ENCODE results near the gene C1S. TPM values are rescaled to one million over a fixed set of nuclear protein-coding genes. Genes with fewer than 3 reads are reported as not detected.
A peak's percentile ranks its signal among the peaks of the same experiment; 100 is the strongest.
"Not testable (repeated sequence)": the region's sequence is repeated elsewhere in the genome, so short reads cannot be mapped to it uniquely, and the experiment has no call there.

C1S gene
- 4.4 and 4.8 TPM in 2 replicates for total RNA-seq (2014; rRNA removed; shearing (Covaris generic))

DNA sequence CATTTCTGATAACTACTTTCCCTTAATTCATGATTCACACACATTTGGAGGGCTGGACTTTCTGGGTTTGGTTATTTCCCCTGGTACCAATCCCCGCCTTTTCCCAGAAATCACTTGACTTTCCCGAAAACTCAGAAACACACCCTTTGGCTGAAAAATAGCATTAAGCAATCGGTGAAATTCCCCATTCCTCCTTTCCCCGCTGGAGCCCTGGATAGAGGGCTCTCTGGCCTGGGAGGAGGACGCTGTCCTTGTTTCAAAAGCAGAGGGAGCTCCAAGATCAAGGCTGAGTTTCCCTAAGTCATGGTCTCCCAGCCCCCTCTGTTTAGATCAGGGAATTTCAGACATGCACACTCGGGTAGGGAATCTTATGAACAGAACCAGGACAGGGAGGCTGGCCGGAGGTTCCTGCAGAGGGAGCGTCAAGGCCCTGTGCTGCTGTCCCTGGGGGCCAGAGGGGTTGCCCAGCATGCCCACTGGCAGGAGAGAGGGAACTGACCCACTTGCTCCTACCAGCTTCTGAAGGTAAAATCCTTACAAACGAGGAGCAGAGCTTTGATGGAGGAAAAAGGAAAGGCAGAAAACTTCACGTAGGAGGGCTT lies at the start of gene C1S:
C1S (plus strand) TSS at position 366 of the 602 bp plus-strand sequence. CDS start 1,195 bp downstream, outside the sequence.
- no peaks in the 10 kb centered on the region for H3K36me3 ChIP-seq (replicated peaks; ENCODE audit: control insufficient read depth, insufficient read depth, low read length)
- DNase-seq, result peak; percentile 87

DNA sequence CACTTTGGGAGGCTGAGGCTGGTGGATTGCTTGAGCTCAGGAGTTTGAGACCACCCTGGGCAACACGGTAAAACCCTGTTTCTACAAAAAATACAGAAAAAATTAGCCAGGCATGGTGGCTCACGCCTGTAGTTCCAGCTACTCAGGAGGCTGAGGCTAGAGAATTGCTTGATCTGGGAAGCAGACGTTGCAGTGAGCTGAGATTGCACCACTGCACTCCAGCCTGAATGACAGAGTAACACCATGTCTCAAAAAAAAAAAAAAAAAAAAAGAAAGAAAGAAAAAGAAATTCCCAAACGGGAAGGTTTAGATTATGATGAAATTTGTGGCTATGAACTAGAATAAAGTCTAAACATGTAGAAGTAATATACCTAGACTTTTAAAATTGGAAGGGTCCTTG lies 49.1 kb upstream of the C1S start:
- DNase-seq; H3K27me3 ChIP-seq (ENCODE audit: control insufficient read depth, insufficient read depth, low read length); H3K36me3 ChIP-seq (replicated peaks; ENCODE audit: control insufficient read depth, insufficient read depth, low read length); H3K4me3 ChIP-seq (ENCODE audit: insufficient read depth, low read depth, low read length): not testable (repeated sequence)

More for the DNA sequence above, at the start of gene C1S:
- Histone ChIP-seq H3K27me3 (ENCODE audit: control insufficient read depth, insufficient read depth, low read length) (no peaks in the 10 kb centered on the region), H3K4me3 (ENCODE audit: insufficient read depth, low read depth, low read length) (no peak within 1 kb of the TSS)

GRCh38 chr12:7012024-7012607 lies 48.4 kb upstream of the C1S start:
- Histone ChIP-seq H3K27me3 (ENCODE audit: control insufficient read depth, insufficient read depth, low read length) (no peaks in the 10 kb centered on the region), H3K4me3 (ENCODE audit: insufficient read depth, low read depth, low read length) (no peak overlapping the region), H3K36me3 (replicated peaks; ENCODE audit: control insufficient read depth, insufficient read depth, low read length) (peaks cover 2% of the 10 kb centered on the region; the same call in 1 of the 2 replicates)
- no peak for DNase-seq

GRCh38 chr12:7013101-7013500 lies 47.4 kb upstream of the C1S start:
- H3K4me3 ChIP-seq (ENCODE audit: insufficient read depth, low read depth, low read length), result no peak overlapping the region
- DNase-seq, result no peak
- H3K27me3 ChIP-seq (ENCODE audit: control insufficient read depth, insufficient read depth, low read length), result no peaks in the 10 kb centered on the region
- peaks cover 2% of the 10 kb centered on the region; the same call in 1 of the 2 replicates for H3K36me3 ChIP-seq (replicated peaks; ENCODE audit: control insufficient read depth, insufficient read depth, low read length)

- H3K36me3 ChIP-seq (replicated peaks; ENCODE audit: control insufficient read depth, insufficient read depth, low read length), result peaks cover 2% of the 10 kb centered on the region; the same call in 1 of the 2 replicates
- no peak for DNase-seq
- no peak overlapping the region for H3K4me3 ChIP-seq (ENCODE audit: insufficient read depth, low read depth, low read length)
- no peaks in the 10 kb centered on the region for H3K27me3 ChIP-seq (ENCODE audit: control insufficient read depth, insufficient read depth, low read length)
These were observed 44.8 kb upstream of the C1S start for GRCh38 chr12:7015555-7016370.

- no peaks in the 10 kb centered on the region for H3K27me3 ChIP-seq (ENCODE audit: control insufficient read depth, insufficient read depth, low read length)
- DNase-seq, result no peak
- peak overlapping the region; percentile 90 for H3K4me3 ChIP-seq (ENCODE audit: insufficient read depth, low read depth, low read length)
- H3K36me3 ChIP-seq (replicated peaks; ENCODE audit: control insufficient read depth, insufficient read depth, low read length), result peaks cover 2% of the 10 kb centered on the region; the same call in 1 of the 2 replicates
These were observed 43.5 kb upstream of the C1S start for GRCh38 chr12:7016958-7017571.

- no peaks in the 10 kb centered on the region for H3K27me3 ChIP-seq (ENCODE audit: control insufficient read depth, insufficient read depth, low read length)
- no peak for DNase-seq
These were observed 42.6 kb upstream of the C1S start for GRCh38 chr12:7017870-7018349.

DNA sequence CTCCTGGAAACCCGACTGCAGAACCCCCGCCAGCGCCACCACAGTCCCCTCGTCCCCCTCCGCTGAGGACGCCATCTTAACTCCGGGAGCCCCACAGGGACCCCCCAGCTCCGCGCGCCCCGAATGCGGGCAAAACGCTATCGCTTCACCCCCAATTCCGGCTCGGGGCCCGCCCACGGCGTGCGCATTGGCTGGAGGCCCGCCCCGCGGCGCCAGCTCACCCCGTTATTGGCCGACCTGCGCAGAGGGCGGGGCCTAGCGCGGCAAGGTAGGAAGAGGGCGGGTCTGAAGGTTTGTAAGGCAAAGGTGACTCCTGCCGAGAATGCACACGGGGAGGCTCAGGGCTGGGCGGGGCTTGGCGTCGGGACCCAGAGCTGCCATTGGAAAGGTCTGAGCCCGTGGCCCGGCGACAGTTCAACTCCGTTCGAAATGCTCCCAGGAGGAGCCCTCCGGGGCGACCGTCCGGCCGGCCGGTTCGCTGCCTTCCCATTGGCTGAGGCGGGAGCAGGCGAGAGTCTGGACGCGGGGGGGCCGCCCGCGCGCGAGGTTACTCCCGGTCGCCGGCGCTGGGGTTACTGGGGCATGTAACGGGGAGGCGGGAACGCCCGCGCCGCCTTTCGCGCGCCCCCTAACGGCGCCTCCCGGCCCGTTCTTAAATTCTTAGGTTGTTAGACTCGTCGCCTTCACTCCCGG lies 42.0 kb upstream of the C1S start, which contains the start of gene LPCAT3:
LPCAT3 (minus strand) TSS at position 127 of the 693 bp plus-strand sequence; CDS start at position 75, 52 bp downstream.
- Histone ChIP-seq H3K4me3 (ENCODE audit: insufficient read depth, low read depth, low read length) (peak within 1 kb of the TSS; percentile 90), H3K27me3 (ENCODE audit: control insufficient read depth, insufficient read depth, low read length) (no peaks in the 10 kb centered on the region), H3K36me3 (replicated peaks; ENCODE audit: control insufficient read depth, insufficient read depth, low read length) (no peaks in the 10 kb centered on the region)
- DNase-seq, result peak; percentile 98

More at GRCh38 chr12:7017870-7018349, 42.6 kb upstream of the C1S start:
- peaks cover 2% of the 10 kb centered on the region; the same call in 1 of the 2 replicates for H3K36me3 ChIP-seq (replicated peaks; ENCODE audit: control insufficient read depth, insufficient read depth, low read length)
- peak overlapping the region; percentile 90 for H3K4me3 ChIP-seq (ENCODE audit: insufficient read depth, low read depth, low read length)

DNA sequence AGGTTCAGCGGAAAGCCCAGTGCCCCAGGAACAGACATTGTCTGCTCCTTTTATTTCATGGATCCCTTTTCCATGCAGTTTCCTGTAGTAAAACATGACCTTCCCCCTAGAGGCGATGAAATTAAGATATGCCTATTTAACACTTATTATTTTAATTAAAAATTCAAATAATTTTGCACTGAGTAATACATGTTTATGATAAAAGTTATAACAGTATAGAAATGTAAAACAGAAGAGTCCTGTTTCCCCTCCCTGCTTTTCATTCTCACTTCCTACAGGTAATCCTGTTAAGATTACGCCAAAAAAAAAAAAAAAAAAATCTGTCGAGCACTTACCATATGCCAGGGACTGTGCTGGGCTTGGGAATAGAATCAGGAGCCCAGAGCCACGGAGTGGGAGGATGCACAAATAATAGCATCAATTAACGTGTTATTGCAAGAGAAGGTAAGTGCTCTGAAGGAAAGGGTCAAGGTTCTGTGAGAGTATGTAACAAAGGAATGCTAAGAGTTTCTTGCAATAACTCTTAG lies 41.4 kb upstream of the C1S start:
- no peak for DNase-seq
- H3K27me3 ChIP-seq (ENCODE audit: control insufficient read depth, insufficient read depth, low read length), result no peaks in the 10 kb centered on the region
- H3K4me3 ChIP-seq (ENCODE audit: insufficient read depth, low read depth, low read length), result peak overlapping the region; percentile 90
- H3K36me3 ChIP-seq (replicated peaks; ENCODE audit: control insufficient read depth, insufficient read depth, low read length), result no peaks in the 10 kb centered on the region

DNA sequence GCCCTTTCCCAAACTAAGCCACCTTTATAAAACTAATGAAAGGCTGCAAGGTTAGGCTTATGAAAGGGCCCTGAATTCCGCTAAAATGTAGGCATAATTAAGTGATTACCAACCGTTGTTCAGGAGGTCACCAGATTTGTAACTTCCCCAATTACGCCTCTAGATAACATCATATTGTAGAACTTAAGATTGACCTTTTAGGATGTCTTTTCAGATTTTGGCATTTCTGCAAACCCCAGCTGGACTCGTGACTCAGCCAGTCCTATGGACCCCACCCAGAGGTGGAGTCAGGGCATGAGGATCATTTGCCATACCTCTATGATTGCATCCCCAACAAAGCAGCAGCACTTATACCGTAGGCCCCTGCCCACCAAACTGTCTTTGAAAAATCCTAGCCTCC lies 38.6 kb upstream of the C1S start:
- no peak overlapping the region for H3K4me3 ChIP-seq (ENCODE audit: insufficient read depth, low read depth, low read length)
- no peaks in the 10 kb centered on the region for H3K27me3 ChIP-seq (ENCODE audit: control insufficient read depth, insufficient read depth, low read length)
- no peaks in the 10 kb centered on the region for H3K36me3 ChIP-seq (replicated peaks; ENCODE audit: control insufficient read depth, insufficient read depth, low read length)
- no peak for DNase-seq

- Histone ChIP-seq H3K4me3 (ENCODE audit: insufficient read depth, low read depth, low read length) (no peak overlapping the region), H3K27me3 (ENCODE audit: control insufficient read depth, insufficient read depth, low read length) (no peaks in the 10 kb centered on the region), H3K36me3 (replicated peaks; ENCODE audit: control insufficient read depth, insufficient read depth, low read length) (no peaks in the 10 kb centered on the region)
- no peak for DNase-seq
These were observed 37.4 kb upstream of the C1S start for GRCh38 chr12:7023114-7023513.

- H3K4me3 ChIP-seq (ENCODE audit: insufficient read depth, low read depth, low read length), result no peak overlapping the region
- H3K27me3 ChIP-seq (ENCODE audit: control insufficient read depth, insufficient read depth, low read length), result no peaks in the 10 kb centered on the region
- no peaks in the 10 kb centered on the region for H3K36me3 ChIP-seq (replicated peaks; ENCODE audit: control insufficient read depth, insufficient read depth, low read length)
- DNase-seq, result no peak
These were observed 33.7 kb upstream of the C1S start for GRCh38 chr12:7026854-7027253.

GRCh38 chr12:7031306-7031705 lies 29.2 kb upstream of the C1S start:
- DNase-seq, result no peak
- Histone ChIP-seq H3K4me3 (ENCODE audit: insufficient read depth, low read depth, low read length) (no peak overlapping the region), H3K36me3 (replicated peaks; ENCODE audit: control insufficient read depth, insufficient read depth, low read length) (no peaks in the 10 kb centered on the region), H3K27me3 (ENCODE audit: control insufficient read depth, insufficient read depth, low read length) (no peaks in the 10 kb centered on the region)

- no peaks in the 10 kb centered on the region for H3K27me3 ChIP-seq (ENCODE audit: control insufficient read depth, insufficient read depth, low read length)
- no peak for DNase-seq
- no peak overlapping the region for H3K4me3 ChIP-seq (ENCODE audit: insufficient read depth, low read depth, low read length)
- no peaks in the 10 kb centered on the region for H3K36me3 ChIP-seq (replicated peaks; ENCODE audit: control insufficient read depth, insufficient read depth, low read length)
These were observed 27.5 kb upstream of the C1S start for GRCh38 chr12:7032990-7033389.
